ENCODE results near the gene GPSM1.

Gene GPSM1

DNA sequence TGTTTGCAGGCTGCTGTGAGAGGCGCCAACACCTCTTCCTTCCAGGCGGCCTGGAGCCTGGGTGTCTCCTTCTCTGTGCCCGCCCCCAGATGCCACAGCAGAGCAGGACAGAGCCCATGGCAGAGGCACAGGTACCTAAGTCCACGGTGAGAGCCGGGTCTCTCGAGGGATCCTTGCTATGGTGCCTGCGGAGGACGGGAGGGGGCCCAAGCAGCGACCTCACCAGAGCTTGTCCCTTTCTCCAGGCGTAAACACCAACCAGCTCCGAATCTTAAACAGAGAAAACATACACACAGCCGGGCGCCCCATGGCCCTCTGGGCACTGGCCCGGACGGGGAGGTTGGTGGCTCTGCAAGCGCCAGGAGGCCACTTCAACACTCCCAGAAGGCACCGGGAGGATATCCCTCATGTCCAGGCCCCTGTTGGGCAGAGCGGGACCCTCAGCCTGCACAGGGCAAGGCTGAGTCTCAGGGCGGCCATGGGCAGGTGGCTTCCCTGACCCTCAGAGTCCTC is 35.3 kb upstream of the GPSM1 start:
- no peak overlapping the region for H3K4me3 ChIP-seq (ENCODE audit: low read length)
- TF ChIP-seq, protein P1, sequence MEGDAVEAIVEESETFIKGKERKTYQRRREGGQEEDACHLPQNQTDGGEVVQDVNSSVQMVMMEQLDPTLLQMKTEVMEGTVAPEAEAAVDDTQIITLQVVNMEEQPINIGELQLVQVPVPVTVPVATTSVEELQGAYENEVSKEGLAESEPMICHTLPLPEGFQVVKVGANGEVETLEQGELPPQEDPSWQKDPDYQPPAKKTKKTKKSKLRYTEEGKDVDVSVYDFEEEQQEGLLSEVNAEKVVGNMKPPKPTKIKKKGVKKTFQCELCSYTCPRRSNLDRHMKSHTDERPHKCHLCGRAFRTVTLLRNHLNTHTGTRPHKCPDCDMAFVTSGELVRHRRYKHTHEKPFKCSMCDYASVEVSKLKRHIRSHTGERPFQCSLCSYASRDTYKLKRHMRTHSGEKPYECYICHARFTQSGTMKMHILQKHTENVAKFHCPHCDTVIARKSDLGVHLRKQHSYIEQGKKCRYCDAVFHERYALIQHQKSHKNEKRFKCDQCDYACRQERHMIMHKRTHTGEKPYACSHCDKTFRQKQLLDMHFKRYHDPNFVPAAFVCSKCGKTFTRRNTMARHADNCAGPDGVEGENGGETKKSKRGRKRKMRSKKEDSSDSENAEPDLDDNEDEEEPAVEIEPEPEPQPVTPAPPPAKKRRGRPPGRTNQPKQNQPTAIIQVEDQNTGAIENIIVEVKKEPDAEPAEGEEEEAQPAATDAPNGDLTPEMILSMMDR (conservative IDR thresholded peaks at IDR 0.05; ENCODE audit: low read depth, low read length) = no peak
- DNase-seq (ENCODE audit: low read depth) = no peak

DNA sequence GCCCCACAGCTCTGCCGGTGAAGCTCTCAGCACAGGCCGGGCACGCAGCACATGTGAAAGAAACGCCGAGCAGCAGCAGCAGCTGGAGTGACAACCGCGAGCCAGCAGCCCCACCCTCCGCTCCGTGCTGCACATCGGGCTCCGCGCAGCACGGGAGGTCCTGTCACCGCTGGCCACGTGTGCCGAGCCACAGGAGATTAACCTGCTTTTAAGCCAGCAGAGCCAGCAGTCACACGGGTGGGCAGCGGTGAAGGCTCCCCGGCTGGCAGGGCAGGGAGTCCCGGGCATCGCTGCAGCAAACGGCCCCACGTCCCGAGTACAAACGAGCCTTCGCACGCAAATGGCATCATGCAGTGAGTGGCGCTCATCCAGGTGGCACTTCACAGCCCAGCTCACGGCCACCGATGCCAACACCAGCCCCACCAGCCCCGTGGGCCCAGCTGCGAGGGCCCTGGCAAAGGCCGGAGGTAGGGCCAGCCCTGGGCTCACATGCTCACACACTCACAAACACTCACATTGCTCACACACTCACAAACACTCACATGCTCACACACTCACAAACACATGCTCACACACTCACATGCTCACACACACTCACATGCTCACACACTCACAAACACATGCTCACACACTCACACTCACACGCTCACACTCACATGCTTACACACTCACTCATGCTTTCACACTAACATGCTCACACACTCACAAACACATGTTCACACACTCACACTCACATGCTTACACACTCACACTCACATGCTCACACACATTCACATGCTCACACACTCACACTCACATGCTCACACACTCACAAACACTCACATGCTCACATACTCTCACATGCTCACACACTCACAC is 34.5 kb upstream of the GPSM1 start:
- no peak overlapping the region for H3K4me3 ChIP-seq (ENCODE audit: low read length)
- TF ChIP-seq, protein P1 (conservative IDR thresholded peaks at IDR 0.05; ENCODE audit: low read depth, low read length) = no peak
- no peak for DNase-seq (ENCODE audit: low read depth)

DNA sequence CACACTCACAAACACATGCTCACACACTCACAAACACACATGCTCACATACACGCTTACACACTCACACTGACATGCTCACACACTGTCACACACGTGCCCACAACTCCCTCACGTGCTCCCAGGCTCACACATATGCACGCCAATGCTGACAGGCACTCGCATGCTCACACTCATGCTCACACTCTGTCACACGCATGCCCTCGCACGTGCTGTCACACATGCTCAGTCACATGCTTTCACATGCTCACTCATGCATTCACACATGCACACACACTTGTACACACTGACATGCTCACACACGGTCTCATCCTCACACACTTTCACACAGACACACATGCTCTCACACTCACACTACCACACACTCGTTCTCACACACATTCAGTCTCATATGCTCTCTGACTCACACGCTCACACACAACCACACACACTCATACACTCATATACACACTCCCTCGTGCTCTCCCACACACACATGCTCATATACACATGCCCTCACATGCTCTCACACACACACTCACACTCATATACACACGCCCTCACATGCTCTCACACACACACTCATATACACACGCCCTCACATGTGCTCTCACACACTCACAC is 33.8 kb upstream of the GPSM1 start:
- no peak overlapping the region for H3K4me3 ChIP-seq (ENCODE audit: low read length)
- TF ChIP-seq, protein P1 (conservative IDR thresholded peaks at IDR 0.05; ENCODE audit: low read depth, low read length) = no peak
- DNase-seq (ENCODE audit: low read depth) = no peak

DNA sequence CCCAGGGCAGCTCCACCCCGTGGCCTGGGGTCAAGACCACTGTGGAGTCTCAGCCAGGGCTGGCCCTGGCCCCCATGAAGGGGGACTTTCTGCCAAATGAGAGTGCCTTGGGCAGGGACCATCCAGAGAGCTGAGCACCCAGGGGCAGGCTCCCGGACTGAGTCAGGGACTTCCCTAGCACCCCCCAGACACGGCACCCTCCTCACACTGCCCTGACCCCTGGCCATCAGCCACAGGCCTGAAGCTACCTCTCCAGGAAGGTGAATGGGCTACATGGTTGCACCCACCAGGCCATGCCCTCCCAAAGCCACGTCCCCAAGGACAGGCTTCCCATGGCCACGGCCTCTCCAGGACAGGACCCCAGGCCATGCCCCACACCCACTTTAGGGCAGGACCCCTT is 32.9 kb upstream of the GPSM1 start:
- H3K4me3 ChIP-seq (ENCODE audit: low read length) = no peak overlapping the region
- TF ChIP-seq, protein P1 (conservative IDR thresholded peaks at IDR 0.05; ENCODE audit: low read depth, low read length) = no peak
- no peak for DNase-seq (ENCODE audit: low read depth)

DNA sequence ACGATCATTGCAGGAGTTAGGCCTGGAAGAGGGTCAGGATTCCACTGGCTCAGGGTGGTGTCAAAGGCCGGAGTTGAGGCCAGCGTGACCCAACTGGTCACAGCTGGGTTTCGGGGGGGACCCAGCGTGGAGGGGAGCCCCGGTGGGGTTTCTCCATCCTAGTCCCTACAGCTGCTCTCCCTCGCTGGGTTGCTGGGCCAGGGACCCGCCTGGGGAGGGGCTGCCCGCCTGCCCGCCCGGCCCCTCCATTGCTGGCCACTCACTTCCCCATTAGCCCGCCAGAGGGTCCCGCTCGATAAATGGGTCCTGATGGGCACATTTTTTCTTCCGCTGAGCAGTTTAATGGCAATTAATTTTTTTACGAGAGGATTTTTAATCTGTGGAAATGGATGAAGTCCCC is 32.3 kb upstream of the GPSM1 start:
- TF ChIP-seq, protein P1 (conservative IDR thresholded peaks at IDR 0.05; ENCODE audit: low read depth, low read length) = no peak
- H3K4me3 ChIP-seq (ENCODE audit: low read length) = no peak overlapping the region
- DNase-seq (ENCODE audit: low read depth) = no peak

DNA sequence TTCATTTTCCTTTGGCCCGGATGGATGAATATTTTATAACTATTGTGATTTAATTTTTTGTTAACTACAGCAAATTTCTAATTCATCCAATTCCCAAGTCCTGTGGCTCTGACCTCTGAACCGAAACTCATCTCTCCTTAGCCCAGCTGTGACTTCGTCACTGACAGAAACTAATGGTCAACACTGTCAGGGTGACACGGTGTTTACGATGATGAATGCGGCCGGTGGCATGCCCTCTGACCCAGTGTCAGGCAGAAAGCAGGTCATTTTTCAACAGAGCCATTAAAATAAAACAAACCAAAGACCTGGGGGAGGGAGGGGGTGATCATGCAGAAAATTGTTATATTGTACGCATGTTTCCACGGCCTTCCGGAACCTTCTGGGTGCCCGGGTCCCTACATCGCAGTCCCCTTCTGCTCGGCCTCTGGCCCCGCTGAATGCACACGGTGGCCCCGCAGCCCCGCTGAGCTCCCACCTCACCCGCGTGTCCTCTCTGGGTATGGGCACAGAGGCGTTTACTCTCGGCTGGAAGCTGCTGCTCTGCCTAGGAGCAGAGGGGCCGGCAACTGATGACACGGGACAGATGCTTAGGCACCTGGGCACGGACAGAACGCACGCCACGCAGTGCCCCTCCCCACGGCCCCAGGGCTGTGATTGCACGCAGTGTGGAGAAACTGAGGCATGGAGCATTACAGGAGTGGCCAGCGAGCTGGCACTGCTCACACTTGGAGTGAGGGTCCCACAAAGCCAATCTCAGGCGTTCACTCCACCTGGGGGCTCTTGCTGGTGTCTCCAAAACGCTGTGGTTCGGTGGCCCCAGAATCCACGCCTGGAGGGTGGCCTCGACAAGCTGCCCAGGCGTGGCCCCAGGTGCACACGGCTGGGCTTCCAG is 31.6 kb upstream of the GPSM1 start:
- no peak overlapping the region for H3K4me3 ChIP-seq (ENCODE audit: low read length)
- no peak for DNase-seq (ENCODE audit: low read depth)
- TF ChIP-seq, protein P1 (conservative IDR thresholded peaks at IDR 0.05; ENCODE audit: low read depth, low read length) = no peak
